ENCODE measurements around the gene CCDC57. TPM values are rescaled to one million over a fixed set of nuclear protein-coding genes. Genes with fewer than 3 reads are reported as not detected.

CCDC57 gene
- total RNA-seq, 6 experiments from 2014 or later = 10.1 to 37.4 (median 17.2) TPM

GRCh38 chr17:82168568-82168967, 44.1 kb downstream of the CCDC57 start:
- Histone ChIP-seq H3K27ac (no peak overlapping the region), H3K27me3 (no peaks in the 10 kb centered on the region), H3K36me3 (peaks cover 0 to 4% (median 2%) of the 10 kb centered on the region in 4 donors), H3K9me3 (no peaks in the 10 kb centered on the region), H3K4me3 (no peak overlapping the region), H3K4me1 (no peaks in the 10 kb centered on the region)
- TF ChIP-seq CTCF (IDR thresholded peaks at IDR 0.05) (no peak), POLR2A (IDR thresholded peaks at IDR 0.05) (no peak)
- no peak for ATAC-seq
- DNase-seq = no peak
- 87% methylated on average over 6 of the region's 6 CpGs for WGBS (ENCODE audit: insufficient coverage, low coverage, low lambda C conversion rate, missing lambda C conversion rate)
- intact Hi-C loops (cut with DNase I) = no loop called here

GRCh38 chr17:82167028-82167427, 45.6 kb downstream of the CCDC57 start:
- no peak overlapping the region for H3K27ac ChIP-seq
- TF ChIP-seq POLR2A (IDR thresholded peaks at IDR 0.05) = no peak
- TF ChIP-seq CTCF (IDR thresholded peaks at IDR 0.05) = no peak
- DNase-seq (no peak), ATAC-seq (no peak)
- intact Hi-C loops (cut with DNase I) = no loop called here
- 88% methylated on average over 5 of the region's 5 CpGs for WGBS (ENCODE audit: insufficient coverage, low coverage, low lambda C conversion rate, missing lambda C conversion rate)
- no peak overlapping the region for H3K4me3 ChIP-seq
- H3K36me3 ChIP-seq = peaks cover 0 to 4% (median 2%) of the 10 kb centered on the region in 4 donors
- no peaks in the 10 kb centered on the region for H3K27me3 ChIP-seq
- H3K9me3 ChIP-seq = no peaks in the 10 kb centered on the region
- no peaks in the 10 kb centered on the region for H3K4me1 ChIP-seq

GRCh38 chr17:82164853-82165252, 47.8 kb downstream of the CCDC57 start:
- Histone ChIP-seq H3K36me3 (peaks cover 0 to 2% (median 0%) of the 10 kb centered on the region in 4 donors), H3K27ac (no peak overlapping the region), H3K4me1 (no peaks in the 10 kb centered on the region), H3K27me3 (no peaks in the 10 kb centered on the region), H3K9me3 (no peaks in the 10 kb centered on the region), H3K4me3 (no peak overlapping the region)
- DNase-seq (no peak), ATAC-seq (no peak)
- intact Hi-C loops (cut with DNase I) = no loop called here
- TF ChIP-seq POLR2A (IDR thresholded peaks at IDR 0.05) = no peak
- no peak for TF ChIP-seq CTCF (IDR thresholded peaks at IDR 0.05)
- WGBS (ENCODE audit: insufficient coverage, low coverage, low lambda C conversion rate, missing lambda C conversion rate) = 87% methylated on average over 3 of the region's 3 CpGs

GRCh38 chr17:82161216-82161615, 51.4 kb downstream of the CCDC57 start:
- WGBS (ENCODE audit: insufficient coverage, low coverage, low lambda C conversion rate, missing lambda C conversion rate) = 80% methylated on average over 5 of the region's 8 CpGs

More at GRCh38 chr17:82161216-82161615, 51.4 kb downstream of the CCDC57 start:
- no peak overlapping the region for H3K4me3 ChIP-seq
- ATAC-seq (no peak), DNase-seq (peak in 1 of 3 donors; percentile 21)
- no peaks in the 10 kb centered on the region for H3K27me3 ChIP-seq
- H3K9me3 ChIP-seq = no peaks in the 10 kb centered on the region
- TF ChIP-seq CTCF (IDR thresholded peaks at IDR 0.05) (no peak), POLR2A (IDR thresholded peaks at IDR 0.05) (no peak)
- no peaks in the 10 kb centered on the region for H3K4me1 ChIP-seq
- no peaks in the 10 kb centered on the region for H3K36me3 ChIP-seq
- intact Hi-C loops (cut with DNase I) = no loop called here
- H3K27ac ChIP-seq = no peak overlapping the region

Measured in right lobe of liver (tissue), 6 donors.